Mucosa of rectum (tissue), 2 donors: ENCODE results near the gene WDR86.

Experiments
- H3K27ac ChIP-seq, 2 donors: one replicate each; pipeline ENCODE4 v1.7.0; 2013; ENCODE audit warnings: inconsistent platforms in 2 of 2, low read depth in 2 of 2, low read length in 2 of 2
- H3K27me3 ChIP-seq, 2 donors: one replicate each; pipeline ENCODE4 v1.7.0; 2013; ENCODE audit warnings: low read length in 2 of 2; ENCODE audit not compliant: control insufficient read depth in 2 of 2, insufficient read depth in 2 of 2
- H3K36me3 ChIP-seq, 2 donors: one replicate each; pipeline ENCODE4 v1.7.0; 2013; ENCODE audit warnings: low read length in 2 of 2; ENCODE audit not compliant: control insufficient read depth in 2 of 2, insufficient read depth in 2 of 2
- H3K4me1 ChIP-seq, 2 donors: one replicate each; pipeline ENCODE4 v1.7.0; 2013; ENCODE audit warnings: low read length in 2 of 2, mild to moderate bottlenecking in 1 of 2; ENCODE audit not compliant: control insufficient read depth in 2 of 2, insufficient read depth in 2 of 2
- H3K4me3 ChIP-seq, 2 donors: one replicate each; pipeline ENCODE4 v1.7.0; 2013; ENCODE audit warnings: low read length in 2 of 2
- H3K9ac ChIP-seq, 2 donors: one replicate each; pipeline ENCODE4 v1.7.0; 2013; ENCODE audit warnings: low read length in 2 of 2, low read depth in 1 of 2, mild to moderate bottlenecking in 1 of 2
- H3K9me3 ChIP-seq, 2 donors: one replicate each; pipeline ENCODE4 v1.7.0; 2013; ENCODE audit warnings: low read length in 2 of 2; ENCODE audit not compliant: control insufficient read depth in 2 of 2
- donor health status: healthy.
- donor health status: Normal muscosa, but diverticular disease.

The WDR86 gene

GRCh38 chr7:151340794-151341356 lies 69.0 kb downstream of the WDR86 start:
- Histone ChIP-seq H3K27ac (peak overlapping the region; percentile 57 to 87), H3K36me3 (peaks cover 6 to 7% of the 10 kb centered on the region in 2 donors), H3K27me3 (no peaks in the 10 kb centered on the region), H3K4me3 (peak overlapping the region; percentile 48 to 87), H3K4me1 (peaks cover 6 to 10% of the 10 kb centered on the region in 2 donors), H3K9me3 (no peaks in the 10 kb centered on the region), H3K9ac (peak overlapping the region in 1 of 2 donors; percentile 41)

DNA sequence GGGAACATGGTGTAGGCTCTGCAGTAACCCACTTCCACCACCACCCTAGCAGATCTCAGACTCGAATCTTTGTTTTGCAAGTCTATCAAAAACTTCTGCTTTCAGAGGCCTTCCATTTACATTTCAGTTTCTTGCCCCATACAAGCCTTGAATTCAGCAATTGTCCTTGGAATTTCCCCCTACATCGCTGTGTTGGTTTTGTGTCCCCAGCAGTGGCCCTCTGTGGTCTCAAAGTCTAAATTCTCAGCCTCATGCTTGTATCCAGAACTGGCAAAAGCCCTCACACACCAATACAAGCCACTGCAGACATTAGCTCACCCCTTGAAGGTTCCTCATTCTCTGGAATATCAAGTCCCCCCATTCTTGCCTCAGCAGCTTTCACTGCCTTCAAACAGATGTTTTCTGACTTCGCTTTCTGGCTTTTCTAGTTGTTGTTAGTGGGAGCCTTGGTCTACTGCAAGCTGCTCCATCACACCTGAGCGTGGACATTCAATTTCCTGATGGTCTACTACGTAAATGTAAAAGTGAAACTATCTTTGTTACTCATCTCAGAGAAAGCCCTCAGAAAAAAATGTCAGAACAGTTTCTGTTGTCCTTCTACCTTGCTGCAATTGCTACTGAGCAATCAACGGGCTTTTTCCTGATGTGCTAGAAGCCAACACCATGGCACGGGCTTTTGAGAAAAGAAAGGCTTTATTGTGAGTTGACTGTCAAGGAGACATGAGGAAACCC lies 70.0 kb downstream of the WDR86 start:
- peak overlapping the region; percentile 4 to 28 for H3K27ac ChIP-seq
- no peaks in the 10 kb centered on the region for H3K36me3 ChIP-seq
- no peak overlapping the region for H3K9ac ChIP-seq
- H3K27me3 ChIP-seq, result no peaks in the 10 kb centered on the region
- H3K4me3 ChIP-seq, result peak overlapping the region in 1 of 2 donors; percentile 35
- peaks cover 3 to 7% of the 10 kb centered on the region in 2 donors for H3K4me1 ChIP-seq
- no peaks in the 10 kb centered on the region for H3K9me3 ChIP-seq

GRCh38 chr7:151338809-151339208 lies 71.0 kb downstream of the WDR86 start:
- Histone ChIP-seq H3K4me3 (no peak overlapping the region), H3K9me3 (no peaks in the 10 kb centered on the region), H3K4me1 (peaks cover 3 to 7% of the 10 kb centered on the region in 2 donors), H3K27ac (no peak overlapping the region), H3K9ac (no peak overlapping the region), H3K27me3 (no peaks in the 10 kb centered on the region), H3K36me3 (no peaks in the 10 kb centered on the region)

- H3K9me3 ChIP-seq, result no peaks in the 10 kb centered on the region
- no peak overlapping the region for H3K4me3 ChIP-seq
- H3K27me3 ChIP-seq, result no peaks in the 10 kb centered on the region
- no peak overlapping the region for H3K9ac ChIP-seq
- H3K36me3 ChIP-seq, result no peaks in the 10 kb centered on the region
- H3K4me1 ChIP-seq, result peaks cover 3 to 7% of the 10 kb centered on the region in 2 donors
- H3K27ac ChIP-seq, result no peak overlapping the region
Measured at GRCh38 chr7:151337346-151337745, 72.5 kb downstream of the WDR86 start.

DNA sequence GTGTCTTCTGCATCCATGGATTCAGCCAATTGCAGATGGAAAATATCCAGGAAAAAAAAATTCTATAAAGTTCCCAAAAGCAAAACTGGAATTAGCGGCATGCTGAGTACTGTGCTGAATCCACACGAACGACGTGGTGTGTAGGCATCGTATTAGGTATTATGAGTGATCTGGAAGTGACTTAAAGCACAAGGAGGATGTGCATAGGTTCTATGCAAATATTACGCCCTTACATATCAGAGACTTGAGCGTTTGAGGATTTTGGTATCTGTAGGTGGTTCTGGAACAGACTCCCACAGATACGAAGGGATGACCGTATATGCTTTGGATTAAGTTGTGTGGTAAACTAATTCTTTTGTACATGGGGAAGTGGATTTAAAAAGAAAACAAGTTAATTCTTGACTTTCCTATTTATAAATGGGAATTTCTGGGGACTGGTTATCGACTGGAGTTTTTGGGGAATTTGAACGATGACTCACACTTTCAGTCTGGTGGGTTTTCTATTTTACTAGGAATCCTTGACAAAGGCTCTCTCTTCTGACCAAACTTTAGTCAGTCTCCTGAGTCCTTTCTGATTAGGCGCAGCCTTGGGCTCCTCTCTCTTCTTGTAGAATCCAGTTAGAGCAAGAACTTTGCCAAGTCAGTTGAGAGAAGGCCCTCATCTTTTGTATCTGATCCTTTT lies 73.7 kb downstream of the WDR86 start:
- Histone ChIP-seq H3K27me3 (no peaks in the 10 kb centered on the region), H3K9me3 (no peaks in the 10 kb centered on the region), H3K27ac (no peak overlapping the region), H3K4me3 (no peak overlapping the region), H3K4me1 (peaks cover 2 to 5% of the 10 kb centered on the region in 2 donors), H3K36me3 (no peaks in the 10 kb centered on the region), H3K9ac (no peak overlapping the region)

GRCh38 chr7:151334628-151335027 lies 75.2 kb downstream of the WDR86 start:
- Histone ChIP-seq H3K36me3 (no peaks in the 10 kb centered on the region), H3K27ac (no peak overlapping the region), H3K9me3 (no peaks in the 10 kb centered on the region), H3K4me3 (no peak overlapping the region), H3K4me1 (no peaks in the 10 kb centered on the region), H3K9ac (no peak overlapping the region), H3K27me3 (no peaks in the 10 kb centered on the region)
